MCF 10A (cell line): ENCODE results near the gene MAB21L4. TPM values are rescaled to one million over a fixed set of nuclear protein-coding genes. Genes with fewer than 3 reads are reported as not detected.

Experiments used
- BruUV-seq: library from RNA; stranded (reverse); fragments of 400-500 nt; replicated peaks from 2 replicates; lab custom pipeline; 2021; lab: Mats Ljungman, UMichigan
- CTCF ChIA-PET: fragments of 300-600 bp; sonication (Branson Sonifier 250); formaldehyde crosslinking; extraction: SDS; loops from one replicate; lab custom pipeline; 2021; ENCODE audit warnings: antibody characterized with exemption, inconsistent platforms; lab: Yijun Ruan, JAX
- POLR2A ChIA-PET: fragments of 300-600, 350-650 bp; sonication (Branson Sonifier 250); formaldehyde crosslinking; extraction: SDS; loops from one replicate; lab custom pipeline; 2020; ENCODE audit warnings: antibody characterized with exemption, inconsistent platforms; lab: Yijun Ruan, JAX
- DNase-seq: peaks from one replicate; pipeline ENCODE4 v3.0.0-alpha.2; 2018; ENCODE audit not compliant: unreplicated experiment
- H3K27ac Mint-ChIP-seq: one replicate; pipeline ENCODE4 v1.8.0; 2022; ENCODE audit warnings: mild to moderate bottlenecking, low read depth, mixed read lengths; ENCODE audit not compliant: unreplicated experiment
- H3K27me3 Mint-ChIP-seq: one replicate; pipeline ENCODE4 v1.8.0; 2022; ENCODE audit warnings: mixed read lengths; ENCODE audit not compliant: insufficient read depth, unreplicated experiment
- H3K36me3 Mint-ChIP-seq: one replicate; pipeline ENCODE4 v1.8.0; 2022; ENCODE audit warnings: mild to moderate bottlenecking, moderate library complexity, mixed read lengths; ENCODE audit not compliant: insufficient read depth, unreplicated experiment
- H3K4me1 Mint-ChIP-seq: one replicate; pipeline ENCODE4 v1.8.0; 2022; ENCODE audit warnings: mixed read lengths; ENCODE audit not compliant: insufficient read depth, unreplicated experiment
- H3K4me3 Mint-ChIP-seq: one replicate; pipeline ENCODE4 v1.8.0; 2022; ENCODE audit warnings: mild to moderate bottlenecking, moderate library complexity, mixed read lengths; ENCODE audit not compliant: unreplicated experiment
- H3K9me3 Mint-ChIP-seq: one replicate; pipeline ENCODE4 v1.8.0; 2022; ENCODE audit warnings: mixed read lengths; ENCODE audit not compliant: unreplicated experiment
- CTCF ChIP-seq: fragments of 200-600 bp; IDR thresholded peaks from one replicate; pipeline ENCODE4 v1.8.0; 2022; ENCODE audit warnings: antibody characterized with exemption, mild to moderate bottlenecking; ENCODE audit not compliant: unreplicated experiment
- intact Hi-C: fragments of 100-400 bp; cut with micrococcal nuclease; formaldehyde crosslinking; loops from 2 replicates; pipeline ENCODE4 v1.14.1; 2022
- total RNA-seq: library from RNA; stranded (reverse); gene quantifications from 2 replicates; pipeline ENCODE4 v1.2.3, GENCODE V29; 2022

Gene MAB21L4
- total RNA-seq, 1 experiment from 2014 or later = not detected

GRCh38 chr2:240915526-240916341 is 19.8 kb upstream of the MAB21L4 start:
- CTCF ChIA-PET = interaction anchor here (1.1 to 1.5 kb wide), 2 partner anchors 16 to 75 kb away, joined by 3 read pairs; no protein-coding TSS in a partner anchor
- no peak overlapping the region for H3K27ac Mint-ChIP-seq
- no peaks in the 10 kb centered on the region for H3K27me3 Mint-ChIP-seq

DNA sequence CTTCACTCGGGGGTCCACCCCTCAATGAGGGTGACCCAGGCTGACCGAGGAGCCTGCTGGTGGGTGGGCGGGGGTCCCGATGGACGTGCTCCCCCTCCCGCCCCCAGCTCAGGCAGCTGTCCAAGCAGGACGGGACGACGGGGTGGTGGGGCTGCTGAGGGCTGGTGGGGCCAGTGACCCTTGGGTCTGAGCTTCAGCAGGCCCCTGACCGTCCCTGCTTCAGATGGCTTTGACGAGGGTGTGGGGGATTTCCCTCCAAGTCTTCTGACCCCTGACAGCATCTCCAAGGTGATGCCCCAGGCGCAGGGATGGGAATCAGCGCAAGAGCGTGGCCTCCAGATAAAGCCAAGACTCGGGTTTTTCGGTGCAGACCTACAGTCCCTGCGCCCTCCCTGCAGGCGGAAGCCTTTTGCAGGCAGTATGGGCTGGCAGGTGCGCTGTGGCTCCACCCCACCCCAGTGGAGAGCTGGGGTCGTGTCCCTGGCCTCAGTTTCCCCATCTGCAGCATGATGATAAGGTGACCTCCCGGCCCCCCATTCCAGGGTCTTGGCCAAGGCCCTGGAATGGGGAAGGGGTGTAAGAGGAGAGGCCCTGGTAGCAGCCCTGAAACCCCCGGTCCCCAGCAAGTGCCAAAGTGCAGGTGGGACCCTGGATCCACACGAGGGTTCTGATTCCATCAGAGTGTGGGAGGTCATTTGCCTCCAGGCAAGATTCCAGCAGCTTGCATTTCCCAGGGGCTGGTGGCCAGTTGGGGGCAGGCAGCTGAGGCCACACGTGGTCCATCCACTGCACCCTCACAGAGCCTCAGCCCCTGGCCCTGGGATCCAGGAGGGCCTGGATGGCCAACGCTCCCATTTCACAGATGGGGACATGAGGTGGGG is 18.9 kb upstream of the MAB21L4 start:
- CTCF ChIA-PET = interaction anchor here (0.6 to 1.5 kb wide), 7 partner anchors 15 to 626 kb away, joined by 3 to 5 read pairs (median 3); no protein-coding TSS in a partner anchor
- H3K4me1 Mint-ChIP-seq = peaks cover 24% of the 10 kb centered on the region
- no peak for TF ChIP-seq CTCF
- POLR2A ChIA-PET = no interaction called here
- intact Hi-C loops = loop anchor here (5.0 kb wide), 1 partner anchor 147 kb away; no protein-coding TSS in a partner anchor
- no peak overlapping the region for H3K27ac Mint-ChIP-seq
- BruUV-seq = no TSS peak
- H3K9me3 Mint-ChIP-seq = no peaks in the 10 kb centered on the region
- peaks cover 12% of the 10 kb centered on the region for H3K36me3 Mint-ChIP-seq
- H3K27me3 Mint-ChIP-seq = no peaks in the 10 kb centered on the region
- no peak overlapping the region for H3K4me3 Mint-ChIP-seq
- DNase-seq = no peak

More at GRCh38 chr2:240915526-240916341, 19.8 kb upstream of the MAB21L4 start:
- Mint-ChIP-seq H3K36me3 (peaks cover 12% of the 10 kb centered on the region), H3K9me3 (no peaks in the 10 kb centered on the region), H3K4me3 (no peak overlapping the region), H3K4me1 (peaks cover 24% of the 10 kb centered on the region)
- intact Hi-C loops = no loop called here
- no peak for TF ChIP-seq CTCF
- POLR2A ChIA-PET = no interaction called here
- BruUV-seq = no TSS peak
- no peak for DNase-seq

DNA sequence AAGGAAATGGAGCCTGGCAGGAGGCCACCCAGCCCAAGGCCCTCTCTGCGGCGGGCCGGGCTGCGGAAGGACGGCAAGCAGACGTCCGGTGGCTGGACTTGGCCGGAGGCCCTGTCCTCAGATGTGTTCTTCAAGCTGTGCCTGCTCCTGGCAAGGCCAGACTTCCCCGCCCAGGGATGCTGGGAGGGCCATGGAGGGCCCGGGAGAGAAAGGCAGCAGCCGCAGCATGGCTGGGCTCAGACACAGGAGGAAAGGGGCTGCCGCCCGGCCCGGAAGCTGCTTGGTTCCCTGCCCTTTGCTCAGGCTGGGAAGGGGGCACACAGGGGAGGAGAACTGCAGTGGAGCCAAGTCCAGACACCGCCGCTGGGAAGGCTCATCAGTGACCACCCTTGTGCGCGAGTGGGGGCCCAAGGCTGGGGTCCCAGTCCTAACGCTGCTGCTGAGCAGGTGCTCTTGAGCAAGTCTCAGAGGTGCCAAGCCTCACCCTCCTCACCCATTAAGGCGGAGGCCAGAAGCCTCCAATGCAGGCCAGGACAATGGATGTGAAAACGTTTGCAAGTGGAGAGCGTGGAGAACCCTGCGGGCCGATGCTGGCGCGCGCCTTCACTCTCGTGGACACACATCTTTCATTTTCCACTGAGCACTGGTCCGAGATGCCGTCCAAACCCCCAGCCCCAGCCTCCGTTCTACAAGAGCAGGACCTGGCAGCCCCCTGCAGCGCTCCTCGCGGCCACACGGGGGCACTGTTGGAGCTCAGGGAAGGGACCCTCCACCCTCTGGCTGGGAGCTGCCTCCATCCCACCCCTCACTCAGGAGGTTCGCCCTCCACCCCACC is 18.1 kb upstream of the MAB21L4 start:
- no peaks in the 10 kb centered on the region for H3K9me3 Mint-ChIP-seq
- CTCF ChIA-PET = interaction anchor here (0.6 to 1.5 kb wide), 12 partner anchors 12 to 943 kb away, joined by 3 to 5 read pairs (median 3); no protein-coding TSS in a partner anchor
- no TSS peak for BruUV-seq
- POLR2A ChIA-PET = interaction anchor here (0.6 kb wide), 1 partner anchor 340 kb away, joined by 4 read pairs; no protein-coding TSS in a partner anchor
- peaks cover 12% of the 10 kb centered on the region for H3K36me3 Mint-ChIP-seq
- H3K4me1 Mint-ChIP-seq = peaks cover 24% of the 10 kb centered on the region
- no peak overlapping the region for H3K27ac Mint-ChIP-seq
- no peaks in the 10 kb centered on the region for H3K27me3 Mint-ChIP-seq
- no peak overlapping the region for H3K4me3 Mint-ChIP-seq
- peak; percentile 97 for TF ChIP-seq CTCF
- intact Hi-C loops = loop anchor here (2.0 to 5.0 kb wide), 2 partner anchors 77 to 148 kb away; no protein-coding TSS in a partner anchor
- DNase-seq = peak; percentile 76
